NCI-H128 (cell line): ENCODE results near the gene CPLANE2.
"Not testable (repeated sequence)": the region's sequence is repeated elsewhere in the genome, so short reads cannot be mapped to it uniquely, and the experiment has no call there.

Source experiments
- DNase-seq: peaks from one replicate; lab custom pipeline; 2025; ENCODE audit not compliant: unreplicated experiment; lab: John Stamatoyannopoulos, UW

The CPLANE2 gene

DNA sequence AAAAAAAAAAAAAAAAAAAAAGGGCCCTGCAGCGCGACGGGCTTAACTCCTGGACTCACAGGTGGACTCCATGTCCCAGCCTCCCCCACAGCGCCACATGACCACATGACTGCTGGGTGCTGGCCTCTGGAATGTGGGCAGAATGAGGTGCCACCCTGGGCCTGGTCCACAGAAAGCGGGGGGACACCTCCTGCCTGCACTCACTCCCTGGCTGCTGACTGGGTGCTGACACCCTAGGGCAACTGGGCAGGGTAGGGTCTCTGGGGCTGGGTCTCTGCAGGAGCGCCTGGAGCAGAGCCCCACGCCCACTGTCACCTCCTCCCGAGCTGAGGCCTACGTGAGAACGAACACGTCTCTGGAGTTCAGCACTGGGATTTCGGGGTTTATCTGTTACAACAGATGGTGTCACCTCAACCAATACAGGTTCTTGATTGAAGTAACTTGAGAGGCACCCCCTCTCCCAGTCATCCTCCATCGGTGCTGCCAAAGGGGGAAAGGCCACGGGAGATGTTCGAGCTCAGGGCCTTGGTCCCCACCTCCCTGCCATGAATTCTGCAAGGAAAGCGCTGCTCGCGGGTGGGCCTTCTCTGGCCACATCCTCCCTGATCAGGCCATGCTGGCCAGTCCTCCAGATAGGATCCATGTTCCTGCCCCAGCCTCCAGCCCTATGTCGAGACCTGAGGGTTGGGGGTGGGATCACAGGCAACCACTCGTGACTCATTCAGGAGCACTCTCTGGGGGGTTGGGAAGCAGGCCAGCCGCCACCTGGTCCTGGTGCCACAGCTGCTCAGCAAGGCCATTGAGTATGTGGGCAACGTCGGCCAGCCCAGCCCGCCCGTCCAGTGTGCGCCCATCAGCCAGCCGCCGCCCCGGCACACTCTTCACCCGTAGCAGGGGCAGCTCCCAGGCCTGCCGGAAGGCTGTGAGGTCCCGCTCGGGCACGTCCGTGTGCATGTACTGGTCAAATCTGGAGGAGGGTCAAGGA lies 5.4 kb downstream of the CPLANE2 start:
- DNase-seq, result no peak

DNA sequence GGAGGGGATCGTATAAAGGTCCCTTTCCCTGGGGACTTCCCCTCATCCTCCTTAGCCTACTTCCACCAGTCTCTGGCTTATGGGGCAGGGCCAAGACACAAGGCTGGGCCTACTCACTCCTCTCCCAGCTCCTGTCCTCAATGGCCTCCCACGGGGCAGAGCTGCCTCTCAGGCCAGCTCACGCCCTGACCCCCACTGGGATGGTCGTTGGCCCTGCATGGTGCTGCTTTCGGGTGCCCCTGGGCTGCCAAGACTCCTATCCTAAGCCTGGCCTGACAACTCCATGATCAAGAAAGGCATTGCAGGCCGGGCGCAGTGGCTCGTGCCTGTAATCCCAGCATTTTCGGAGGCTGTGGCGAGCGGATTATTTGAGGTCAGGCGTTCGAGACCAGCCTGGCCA lies 6.2 kb downstream of the CPLANE2 start:
- DNase-seq, result no peak

DNA sequence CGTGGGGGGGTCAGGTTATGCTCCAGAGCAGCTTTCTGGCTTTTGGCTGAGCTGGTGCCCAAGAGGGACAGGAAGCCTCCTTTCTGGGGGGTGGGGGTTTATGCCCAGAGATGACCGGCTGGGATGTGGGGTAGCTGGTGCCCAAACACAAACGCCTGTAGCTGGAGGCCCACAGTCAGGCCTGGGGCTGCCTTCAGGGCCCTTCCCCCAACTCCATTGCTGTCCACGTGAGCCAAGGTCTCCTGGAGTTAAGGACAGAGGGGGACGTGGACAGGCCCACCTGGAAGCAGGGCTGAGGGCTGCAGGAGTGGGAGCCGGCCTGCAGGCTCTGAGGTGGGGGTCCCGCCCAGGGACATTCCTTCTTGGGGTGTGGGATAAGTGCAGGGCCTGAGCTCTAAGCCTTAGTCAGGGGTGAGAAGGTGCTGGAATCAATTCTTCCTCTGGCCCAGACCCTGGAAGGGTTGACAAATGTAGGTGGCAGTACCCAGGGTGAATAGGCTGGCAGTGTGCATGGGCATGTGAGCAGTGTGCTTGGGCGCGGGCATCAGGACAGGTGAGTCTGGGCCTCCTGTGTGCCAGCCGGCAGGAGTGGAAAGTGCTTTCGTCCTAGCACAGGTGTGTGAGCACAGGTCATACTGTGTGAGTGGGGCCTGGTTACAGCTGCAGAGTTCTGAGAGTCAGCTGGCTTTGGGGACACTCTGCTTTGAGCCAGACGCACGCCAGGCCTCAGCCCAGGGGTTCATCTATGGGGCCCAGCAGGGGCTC lies 6.8 kb downstream of the CPLANE2 start:
- no peak for DNase-seq

- DNase-seq, result no peak
Observed at GRCh38 chr1:16226490-16227179, 10.3 kb downstream of the CPLANE2 start.

- no peak for DNase-seq
Observed at GRCh38 chr1:16226129-16226489, 10.9 kb downstream of the CPLANE2 start.

DNA sequence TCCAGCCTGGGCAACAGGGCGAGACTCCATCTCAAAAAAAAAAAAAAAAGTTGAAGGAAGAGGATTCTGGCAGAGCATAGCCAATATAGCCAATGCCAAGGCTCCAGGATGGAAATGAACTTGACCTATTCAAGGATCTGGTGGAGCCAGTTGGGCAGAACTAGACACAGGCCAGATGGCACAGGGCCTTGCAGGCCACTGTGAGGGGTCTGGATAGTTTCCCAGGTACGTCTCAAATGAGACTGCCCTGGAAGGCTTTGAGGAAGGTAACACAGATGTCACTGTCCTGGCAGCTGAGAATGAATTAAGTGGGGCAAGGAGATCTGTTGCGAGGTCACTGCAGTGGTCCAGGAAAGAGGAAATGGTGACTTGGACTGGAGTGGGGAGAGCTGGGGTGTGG lies 12.5 kb downstream of the CPLANE2 start:
- DNase-seq, result no peak

DNA sequence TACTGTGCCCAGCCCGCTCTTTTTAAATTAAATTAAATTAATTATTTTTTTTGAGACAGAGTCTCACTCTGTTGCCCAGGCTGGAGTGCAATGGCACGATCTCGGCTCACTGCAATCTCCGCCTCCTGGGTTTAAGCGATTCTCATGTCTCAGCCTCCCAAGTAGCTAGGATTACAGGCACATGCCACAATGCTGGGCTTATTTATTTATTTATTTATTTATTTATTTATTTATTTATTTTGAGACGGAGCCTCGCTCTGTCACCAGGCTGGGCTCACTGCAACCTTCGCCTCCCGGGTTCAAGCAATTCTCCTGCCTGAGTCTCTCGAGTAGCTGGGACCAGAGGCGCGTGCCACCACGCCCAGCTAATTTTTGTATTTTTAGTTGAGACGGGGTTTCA lies 14.3 kb downstream of the CPLANE2 start:
- not testable (repeated sequence) for DNase-seq

DNA sequence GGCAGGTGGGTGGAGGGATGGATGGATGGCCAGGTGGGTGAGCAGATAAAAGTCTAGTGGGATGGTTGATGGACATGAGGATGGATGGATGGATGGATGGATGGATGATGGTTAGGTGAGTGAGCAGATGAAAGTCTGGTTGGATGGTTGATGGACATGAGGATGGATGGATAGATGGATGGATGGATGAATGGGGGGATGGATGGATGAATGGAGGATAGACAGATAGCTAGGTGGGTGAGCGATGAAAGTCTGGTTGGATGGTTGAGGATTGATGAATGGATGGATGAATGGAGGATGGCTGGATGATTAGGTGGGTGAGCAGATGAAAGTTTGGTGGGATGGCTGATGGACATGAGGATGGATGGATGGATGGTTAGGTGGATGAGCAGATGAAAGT lies 15.5 kb downstream of the CPLANE2 start:
- DNase-seq, result no peak

- no peak for DNase-seq
Observed at GRCh38 chr1:16219968-16220500, 16.9 kb downstream of the CPLANE2 start.

DNA sequence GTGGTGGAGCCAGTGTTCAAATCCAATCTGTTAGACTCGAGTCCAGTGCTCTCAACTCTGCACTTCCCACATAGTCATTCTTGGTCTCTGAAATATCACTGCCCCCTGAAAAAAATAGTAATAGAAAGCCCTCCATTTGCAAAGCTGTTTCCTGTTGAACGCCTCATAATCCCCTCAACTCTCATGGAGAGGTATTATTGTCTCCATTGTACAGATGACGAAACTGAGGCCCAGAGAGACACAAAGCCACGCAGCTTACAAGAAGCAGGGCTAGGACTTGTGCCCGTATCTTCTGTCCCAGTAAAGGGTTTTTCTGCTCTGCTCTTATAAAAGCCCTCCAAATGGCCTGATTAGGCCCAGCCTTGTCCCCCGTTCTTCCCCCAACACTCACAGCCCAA lies 18.3 kb downstream of the CPLANE2 start:
- DNase-seq, result no peak

- no peak for DNase-seq
Observed at GRCh38 chr1:16218014-16218673, 18.8 kb downstream of the CPLANE2 start.

- DNase-seq, result peak; percentile 99
Observed at GRCh38 chr1:16217061-16217785, 19.8 kb downstream of the CPLANE2 start.

GRCh38 chr1:16215882-16216753 lies 20.9 kb downstream of the CPLANE2 start:
- DNase-seq, result peak; percentile 70

GRCh38 chr1:16215240-16215639 lies 21.7 kb downstream of the CPLANE2 start:
- not testable (repeated sequence) for DNase-seq

DNA sequence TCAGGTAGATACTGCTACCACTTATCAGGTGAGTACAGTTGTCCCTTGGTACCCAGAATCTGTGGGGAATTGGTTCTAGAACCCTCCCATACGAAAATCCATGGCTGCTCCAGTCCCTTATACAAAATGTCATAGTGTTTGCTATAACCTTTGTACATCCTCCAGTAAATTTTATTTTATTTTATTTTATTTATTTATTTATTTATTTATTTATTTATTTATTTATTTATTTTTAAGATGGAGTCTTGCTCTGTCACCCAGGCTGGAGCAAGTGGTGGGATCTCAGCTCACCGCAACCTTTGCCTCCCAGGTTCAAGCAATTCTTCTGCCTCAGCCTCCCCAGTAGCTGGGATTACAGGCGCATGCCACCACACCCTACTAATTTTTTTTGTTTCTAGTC lies 23.4 kb downstream of the CPLANE2 start:
- not testable (repeated sequence) for DNase-seq

DNA sequence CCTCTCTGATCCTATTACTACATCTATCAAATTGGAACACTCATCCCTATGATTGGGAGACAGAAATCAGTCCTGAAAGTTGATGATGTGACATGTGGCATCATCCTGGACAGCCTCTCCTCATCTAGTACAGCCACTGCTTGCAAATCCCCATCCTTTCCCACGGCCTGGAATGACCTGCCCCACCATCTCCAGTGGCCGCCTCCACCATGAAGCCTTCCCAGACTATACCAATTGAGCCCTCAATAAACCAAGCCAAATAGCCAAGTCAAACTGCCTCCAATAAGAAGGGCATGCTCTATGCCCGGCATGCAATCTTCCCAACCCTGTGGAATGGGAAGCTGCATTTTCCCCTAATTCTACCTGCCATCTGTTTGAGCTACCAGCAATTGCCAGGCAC lies 24.0 kb downstream of the CPLANE2 start:
- no peak for DNase-seq

DNA sequence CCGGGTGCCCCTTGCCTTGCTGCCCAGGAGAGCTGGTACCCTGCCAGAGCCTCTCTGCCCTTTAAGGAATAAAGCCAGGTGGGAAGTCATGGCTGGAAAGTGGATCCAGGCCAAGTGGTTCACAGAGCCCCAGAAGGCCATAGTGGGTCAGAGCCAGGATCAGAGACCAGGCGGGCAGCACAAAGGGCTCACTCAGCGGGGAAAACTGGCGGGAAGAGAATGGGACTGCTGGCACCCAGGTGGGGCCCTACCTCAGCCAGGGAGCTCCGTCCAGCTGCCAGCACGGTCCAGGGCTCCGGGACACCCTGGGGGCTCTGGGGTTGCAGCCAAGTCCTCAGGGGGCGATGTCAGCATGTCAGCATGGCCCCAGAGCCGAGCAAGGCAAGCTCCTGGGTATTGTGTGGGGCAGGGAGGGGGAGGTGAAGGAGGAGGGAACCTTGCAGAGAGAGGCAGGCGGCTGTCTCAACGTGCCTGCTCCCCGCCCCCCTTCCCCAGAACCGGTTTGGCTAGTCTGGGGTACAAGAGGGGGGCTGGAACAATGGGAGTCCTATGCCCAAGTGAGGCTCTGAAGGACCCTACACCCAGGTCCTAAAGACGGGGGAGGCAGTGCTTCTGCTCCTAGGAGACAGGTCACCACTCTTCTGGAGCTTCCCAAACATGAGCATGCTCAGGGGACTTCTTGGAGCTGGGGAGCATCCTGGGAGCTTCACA lies 24.6 kb downstream of the CPLANE2 start, which contains the start of gene ARHGEF19:
Gene ARHGEF19 (minus strand): TSS at position 402 of the 711 bp plus-strand sequence. CDS start 3,598 bp downstream, outside the sequence.
- peak; percentile 55 for DNase-seq

DNA sequence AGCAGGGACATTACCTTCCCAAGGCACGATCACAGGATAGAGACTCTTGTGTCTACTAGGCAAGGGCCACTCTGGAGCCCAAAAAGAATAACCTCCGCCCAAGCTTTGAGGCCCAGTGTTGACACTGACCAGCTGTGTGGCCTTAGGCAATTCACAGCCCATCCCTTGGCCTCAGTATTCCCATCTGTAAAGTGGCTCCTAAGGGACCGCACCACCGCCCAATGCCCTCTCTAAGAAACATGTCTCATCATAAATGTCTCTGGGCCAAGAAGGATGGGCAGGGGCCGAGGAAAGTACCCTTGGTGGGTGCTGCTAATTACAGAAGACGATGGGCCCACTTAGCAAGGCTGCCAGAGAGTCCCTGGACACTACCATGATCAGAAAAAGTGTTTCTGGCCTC lies 25.2 kb downstream of the CPLANE2 start:
- DNase-seq, result no peak
